ENCODE data around the gene ADAMTS2. TPM values are rescaled to one million over a fixed set of nuclear protein-coding genes. Genes with fewer than 3 reads are reported as not detected.

The ADAMTS2 gene
- 0.11 TPM in 1 of 2 replicates, not detected in the other for polyA plus RNA-seq

DNA sequence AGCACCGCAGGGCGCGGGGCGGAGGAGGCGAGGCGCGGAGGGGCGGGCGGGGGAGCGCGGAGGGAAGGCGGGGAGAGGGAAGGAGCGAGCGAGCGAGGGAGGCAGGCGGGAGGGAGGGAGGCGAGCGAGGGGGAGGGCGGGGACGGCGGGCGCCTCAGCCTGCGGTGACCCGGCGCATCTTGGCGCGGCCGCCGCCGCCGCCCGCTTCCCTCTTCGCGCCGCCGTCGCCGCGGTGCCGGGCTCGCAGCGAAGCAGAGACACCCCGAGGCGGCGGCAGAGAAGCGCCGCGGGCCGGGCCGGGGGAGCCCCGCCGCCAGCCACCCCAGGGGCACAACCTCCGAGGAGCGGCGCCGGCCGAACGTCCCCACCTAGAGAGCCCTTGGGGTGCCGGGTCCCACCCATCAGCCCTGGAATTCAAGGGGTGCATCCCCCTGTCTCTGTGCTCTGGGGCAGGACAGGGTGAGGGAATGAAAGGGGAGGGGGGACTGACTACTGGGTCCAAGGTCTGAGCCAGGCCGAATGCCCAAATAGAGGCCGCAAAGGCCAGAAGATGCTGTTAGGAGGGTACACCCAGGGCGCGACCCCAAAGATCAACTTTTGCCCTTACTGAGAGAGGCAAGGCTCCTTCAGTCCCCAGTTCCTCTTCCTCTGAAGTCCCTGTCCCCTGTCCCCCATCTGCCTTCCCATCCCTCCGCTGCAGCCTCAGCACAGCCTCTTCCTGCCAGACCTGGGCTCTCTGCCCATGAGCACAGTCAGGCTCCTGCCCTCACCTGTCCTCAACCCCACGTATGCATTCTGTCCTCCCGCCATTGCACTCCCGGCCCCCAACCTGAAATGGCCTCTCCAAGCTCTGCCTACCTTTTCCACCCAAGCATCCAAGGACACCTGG lies at the start of gene ADAMTS2:
Gene ADAMTS2, minus strand, starts transcription at position 29 of the 889 bp plus-strand sequence. CDS start 133 bp downstream, outside the sequence.

Other genes starting within 250 kb of the ADAMTS2 start
- 9.5 and 11.8 TPM in 2 replicates for gene RUFY1, start 205.1 kb upstream of the ADAMTS2 start, polyA plus RNA-seq

Data from Purkinje cell (primary cell).